ENCODE measurements around the gene GTF3C2. TPM values are rescaled to one million over a fixed set of nuclear protein-coding genes. Genes with fewer than 3 reads are reported as not detected.

Gene GTF3C2
- total RNA-seq, 4 donors from 2014 or later: 27.5 to 44.3 (median 31.6) TPM

GRCh38 chr2:27390822-27391679 lies 34.5 kb upstream of the GTF3C2 start:
- Histone ChIP-seq H3K4me3 (no peak overlapping the region), H3K27me3 (no peaks in the 10 kb centered on the region), H3K27ac (replicated peaks in 1 of 4) (no peak overlapping the region), H3K9me3 (no peaks in the 10 kb centered on the region), H3K4me1 (no peaks in the 10 kb centered on the region), H3K36me3 (peaks cover 10 to 22% (median 18%) of the 10 kb centered on the region in 4 donors)
- TF ChIP-seq EP300 (IDR thresholded peaks at IDR 0.05): no peak
- no peak for DNase-seq (ENCODE audit: extremely low spot score)
- 96% methylated on average over 9 of the region's 9 CpGs for WGBS
- intact Hi-C loops (cut with DNase I): no loop called here

GRCh38 chr2:27381577-27382181 lies 25.1 kb upstream of the GTF3C2 start:
- WGBS: 95% methylated on average over 10 of the region's 10 CpGs
- Histone ChIP-seq H3K27ac (replicated peaks in 1 of 4) (peak overlapping the region; percentile 85 to 93 (median 88)), H3K36me3 (peaks cover 29 to 75% (median 69%) of the 10 kb centered on the region in 4 donors), H3K9me3 (no peaks in the 10 kb centered on the region), H3K4me1 (peaks cover 19 to 43% (median 28%) of the 10 kb centered on the region in 4 donors), H3K4me3 (peak overlapping the region in 1 of 4 donors; percentile 74), H3K27me3 (no peaks in the 10 kb centered on the region)
- DNase-seq (ENCODE audit: extremely low spot score): no peak
- intact Hi-C loops (cut with DNase I): no loop called here
- TF ChIP-seq POLR2A (IDR thresholded peaks at IDR 0.05; ENCODE audit: low read depth): no peak
- no peak for TF ChIP-seq CTCF (IDR thresholded peaks at IDR 0.05)
- no peak for TF ChIP-seq EP300 (IDR thresholded peaks at IDR 0.05)
- TF ChIP-seq POLR2AphosphoS5 (IDR thresholded peaks at IDR 0.05): no peak

DNA sequence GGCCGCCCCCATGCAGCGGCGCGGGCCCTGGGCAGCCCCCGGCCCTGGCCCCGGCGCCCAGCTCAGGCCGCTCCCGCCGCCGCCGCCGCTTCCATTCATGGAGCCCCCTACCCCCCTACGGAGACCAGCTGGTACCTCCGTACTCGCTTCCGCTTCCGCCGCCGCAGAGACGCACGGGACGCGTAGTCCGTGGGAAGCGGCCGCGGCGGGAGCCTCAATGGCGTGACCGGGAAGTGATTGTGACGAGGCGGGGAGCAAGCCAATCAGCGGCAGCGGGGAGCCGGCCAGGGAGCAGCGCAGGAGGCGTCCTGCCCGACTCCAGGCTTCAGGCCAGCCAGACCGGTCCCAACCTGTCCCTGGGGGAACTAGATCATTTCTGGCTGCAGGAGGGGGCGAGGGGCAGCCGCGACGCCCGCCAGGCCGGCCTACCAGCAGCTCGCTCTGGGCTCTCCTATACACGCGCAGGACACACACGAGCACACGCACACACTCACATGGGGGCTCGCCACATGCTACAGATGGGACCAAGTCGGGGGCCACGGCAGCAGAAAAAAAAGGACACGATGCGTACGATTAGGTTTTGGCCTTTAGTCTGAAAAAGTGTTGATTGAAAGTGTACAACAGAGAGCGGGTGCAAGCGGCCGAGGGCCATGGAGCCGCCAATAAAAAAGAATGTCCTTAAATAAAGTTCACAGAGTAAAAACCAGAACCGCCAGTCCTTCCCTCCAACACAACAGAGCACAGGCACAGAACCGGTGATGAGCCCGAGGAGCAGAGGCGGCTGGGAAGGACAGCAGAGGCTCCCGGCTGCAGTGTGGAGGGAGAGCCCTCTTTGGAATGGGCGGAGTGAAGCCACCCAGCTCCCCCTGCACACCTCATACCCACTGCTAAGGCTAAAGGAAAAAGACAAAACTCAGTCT lies 24.3 kb upstream of the GTF3C2 start, which contains the start of gene ZNF513:
TSS of gene ZNF513 (minus strand) at position 109 of the 920 bp plus-strand sequence. CDS start 208 bp downstream, outside the sequence.
- 43% methylated on average over 20 of the region's 67 CpGs for WGBS
- intact Hi-C loops (cut with DNase I): no loop called here
- H3K36me3 ChIP-seq: peaks cover 34 to 75% (median 72%) of the 10 kb centered on the region in 4 donors

GRCh38 chr2:27379836-27380625 lies 23.5 kb upstream of the GTF3C2 start:
- Histone ChIP-seq H3K9me3 (no peaks in the 10 kb centered on the region), H3K27me3 (no peaks in the 10 kb centered on the region), H3K4me3 (peak overlapping the region; percentile 69 to 92 (median 77)), H3K36me3 (peaks cover 39 to 75% (median 73%) of the 10 kb centered on the region in 4 donors), H3K4me1 (peaks cover 19 to 45% (median 28%) of the 10 kb centered on the region in 4 donors), H3K27ac (replicated peaks in 1 of 4) (peak overlapping the region; percentile 85 to 93 (median 88))
- under 1% methylated on average over 18 of the region's 35 CpGs for WGBS
- TF ChIP-seq EP300 (IDR thresholded peaks at IDR 0.05) (no peak), CTCF (IDR thresholded peaks at IDR 0.05) (no peak), POLR2AphosphoS5 (IDR thresholded peaks at IDR 0.05) (peak in 1 of 2 donors; percentile 49), POLR2A (IDR thresholded peaks at IDR 0.05; ENCODE audit: low read depth) (no peak)
- intact Hi-C loops (cut with DNase I): loop anchor here (10.0 kb wide), 1 partner anchor 165 kb away; the partner anchor contains the start of genes ATRAID, CAD and SLC5A6
- no peak for DNase-seq (ENCODE audit: extremely low spot score)

More for the DNA sequence above, 24.3 kb upstream of the GTF3C2 start, which contains the start of gene ZNF513:
- Histone ChIP-seq H3K9me3 (no peaks in the 10 kb centered on the region), H3K4me1 (peaks cover 19 to 45% (median 28%) of the 10 kb centered on the region in 4 donors), H3K4me3 (peak within 1 kb of the TSS; percentile 69 to 92 (median 77)), H3K27ac (replicated peaks in 1 of 4) (peak within 1 kb of the TSS; percentile 85 to 93 (median 88)), H3K27me3 (no peaks in the 10 kb centered on the region)
- TF ChIP-seq EP300 (IDR thresholded peaks at IDR 0.05): no peak
- TF ChIP-seq POLR2AphosphoS5 (IDR thresholded peaks at IDR 0.05): peak; percentile 84 to 95
- DNase-seq (ENCODE audit: extremely low spot score): peak; percentile 99

Data from esophagus muscularis mucosa (tissue), 4 donors.